GM12864 (cell line): Measurements from ENCODE around the gene EEF2KMT.
"Not testable (repeated sequence)": the region's sequence is repeated elsewhere in the genome, so short reads cannot be mapped to it uniquely, and the experiment has no call there.

Source experiments
- DNase-seq: peaks from one replicate; pipeline ENCODE4 v3.0.0-alpha.2; 2011; ENCODE audit warnings: low read depth
- H3K4me3 ChIP-seq: 2 replicates; pipeline ENCODE4 v1.5.1; 2011; ENCODE audit warnings: mild to moderate bottlenecking, low read depth, low read length, control low read depth
- TF ChIP-seq, protein P1 (sequence below): IDR thresholded peaks from 2 replicates; pipeline ENCODE4 v1.5.1; 2011; ENCODE audit warnings: low read depth, mild to moderate bottlenecking, moderate library complexity, low read length, control low read depth, inconsistent platforms; ENCODE audit errors: missing control alignments

The EEF2KMT gene, protein sequence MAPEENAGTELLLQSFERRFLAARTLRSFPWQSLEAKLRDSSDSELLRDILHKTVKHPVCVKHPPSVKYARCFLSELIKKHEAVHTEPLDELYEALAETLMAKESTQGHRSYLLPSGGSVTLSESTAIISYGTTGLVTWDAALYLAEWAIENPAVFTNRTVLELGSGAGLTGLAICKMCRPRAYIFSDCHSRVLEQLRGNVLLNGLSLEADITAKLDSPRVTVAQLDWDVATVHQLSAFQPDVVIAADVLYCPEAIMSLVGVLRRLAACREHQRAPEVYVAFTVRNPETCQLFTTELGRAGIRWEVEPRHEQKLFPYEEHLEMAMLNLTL

GRCh38 chr16:5097470-5098220 is at the start of gene EEF2KMT:
EEF2KMT (minus strand) TSS chr16:5097795; CDS start chr16:5097739, 56 bp downstream.
- DNase-seq = peak; percentile 94
- H3K4me3 ChIP-seq = peak within 1 kb of the TSS; percentile 66

GRCh38 chr16:5144621-5144956 is 47.0 kb upstream of the EEF2KMT start:
- DNase-seq, H3K4me3 ChIP-seq: not testable (repeated sequence)

- H3K4me3 ChIP-seq = no peak overlapping the region
- DNase-seq = no peak
- TF ChIP-seq, protein P1, sequence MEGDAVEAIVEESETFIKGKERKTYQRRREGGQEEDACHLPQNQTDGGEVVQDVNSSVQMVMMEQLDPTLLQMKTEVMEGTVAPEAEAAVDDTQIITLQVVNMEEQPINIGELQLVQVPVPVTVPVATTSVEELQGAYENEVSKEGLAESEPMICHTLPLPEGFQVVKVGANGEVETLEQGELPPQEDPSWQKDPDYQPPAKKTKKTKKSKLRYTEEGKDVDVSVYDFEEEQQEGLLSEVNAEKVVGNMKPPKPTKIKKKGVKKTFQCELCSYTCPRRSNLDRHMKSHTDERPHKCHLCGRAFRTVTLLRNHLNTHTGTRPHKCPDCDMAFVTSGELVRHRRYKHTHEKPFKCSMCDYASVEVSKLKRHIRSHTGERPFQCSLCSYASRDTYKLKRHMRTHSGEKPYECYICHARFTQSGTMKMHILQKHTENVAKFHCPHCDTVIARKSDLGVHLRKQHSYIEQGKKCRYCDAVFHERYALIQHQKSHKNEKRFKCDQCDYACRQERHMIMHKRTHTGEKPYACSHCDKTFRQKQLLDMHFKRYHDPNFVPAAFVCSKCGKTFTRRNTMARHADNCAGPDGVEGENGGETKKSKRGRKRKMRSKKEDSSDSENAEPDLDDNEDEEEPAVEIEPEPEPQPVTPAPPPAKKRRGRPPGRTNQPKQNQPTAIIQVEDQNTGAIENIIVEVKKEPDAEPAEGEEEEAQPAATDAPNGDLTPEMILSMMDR = no peak
Measured at GRCh38 chr16:5143761-5144620, 46.4 kb upstream of the EEF2KMT start.

- not testable (repeated sequence) for DNase-seq, H3K4me3 ChIP-seq
Measured at GRCh38 chr16:5140151-5140550, 42.6 kb upstream of the EEF2KMT start.

GRCh38 chr16:5134739-5135452 is 37.3 kb upstream of the EEF2KMT start:
- not testable (repeated sequence) for DNase-seq, H3K4me3 ChIP-seq

GRCh38 chr16:5132915-5133600 is 35.5 kb upstream of the EEF2KMT start:
- H3K4me3 ChIP-seq, DNase-seq: not testable (repeated sequence)

DNA sequence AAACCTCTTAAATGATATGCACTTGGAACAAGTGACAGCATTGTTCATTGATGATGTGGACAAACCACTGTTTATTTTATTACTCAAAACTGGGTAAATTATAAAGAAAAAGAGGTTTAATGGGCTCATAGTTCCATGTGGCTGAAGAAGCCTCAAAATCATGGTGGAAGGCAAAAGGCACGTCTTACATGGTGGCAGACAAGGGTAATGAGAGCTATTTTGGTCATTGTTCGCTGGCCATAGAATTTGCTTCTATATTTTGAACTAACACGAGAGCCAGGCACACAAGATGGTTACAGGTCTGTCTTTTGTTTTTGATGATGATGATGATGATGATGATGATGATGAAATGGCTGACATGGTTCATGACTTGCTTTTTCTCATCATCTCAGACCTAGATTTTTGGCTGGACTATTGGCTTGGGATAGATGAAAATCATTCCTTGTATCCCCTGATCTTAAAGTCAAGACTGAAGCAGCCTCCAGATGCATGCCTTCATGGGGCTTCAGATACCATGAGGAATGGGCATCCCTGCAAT is 33.9 kb upstream of the EEF2KMT start:
- H3K4me3 ChIP-seq, DNase-seq: not testable (repeated sequence)

DNA sequence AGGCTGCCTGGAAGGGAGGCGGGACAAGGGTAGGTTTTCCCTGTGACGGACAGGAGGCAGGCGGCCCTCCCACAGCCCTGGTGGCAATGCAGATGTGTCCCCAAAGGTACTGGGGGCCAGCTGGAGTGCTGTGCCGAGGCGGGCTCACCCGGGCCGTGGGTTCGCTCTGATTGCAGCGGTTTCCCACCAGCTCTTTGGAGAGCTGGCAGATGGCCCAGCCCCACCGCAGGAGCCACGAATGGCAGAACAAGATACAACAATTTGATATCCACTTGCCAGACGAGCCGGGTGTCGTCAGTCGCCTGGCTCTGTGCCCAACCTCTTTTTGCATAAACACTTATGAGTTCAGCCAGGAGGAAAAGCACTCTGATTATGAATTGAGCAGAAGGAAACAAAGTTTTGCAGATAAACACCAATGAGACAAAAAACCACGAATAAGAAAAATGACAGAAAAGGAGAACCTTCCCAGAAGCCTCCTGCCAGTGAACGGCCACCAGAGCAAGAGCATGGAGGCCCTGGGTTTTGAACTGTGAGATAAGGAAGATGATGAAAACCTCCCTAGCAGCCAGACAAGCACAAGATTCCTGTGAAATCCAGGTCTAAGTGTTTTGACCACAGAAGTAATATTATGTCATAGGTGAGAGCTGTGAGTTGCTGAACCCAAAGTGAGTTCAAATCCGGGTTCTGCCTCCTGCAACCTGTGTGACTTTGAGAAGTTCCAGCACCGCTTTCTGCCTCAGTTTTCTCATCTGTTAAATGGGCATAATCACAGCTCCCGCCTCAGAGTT is 19.9 kb upstream of the EEF2KMT start:
- not testable (repeated sequence) for H3K4me3 ChIP-seq, DNase-seq

GRCh38 chr16:5116780-5117295 is 19.2 kb upstream of the EEF2KMT start:
- H3K4me3 ChIP-seq, DNase-seq: not testable (repeated sequence)

- DNase-seq, H3K4me3 ChIP-seq: not testable (repeated sequence)
Measured at GRCh38 chr16:5110933-5111332, 13.3 kb upstream of the EEF2KMT start.
